Breast epithelium (tissue), 4 donors: ENCODE measurements around the gene MARK3. TPM values are rescaled to one million over a fixed set of nuclear protein-coding genes. Genes with fewer than 3 reads are reported as not detected.

Experiments
- DNase-seq, 2 donors: peaks; one replicate each; pipeline ENCODE4 v3.0.0-alpha.2; 2019; ENCODE audit warnings: low spot score in 2 of 2
- H3K27ac ChIP-seq, 2 donors: fragments of 200-600 bp; sonication (generic) in 1 of 2; one replicate each; pipeline ENCODE4 v1.5.1; 2016 to 2019; ENCODE audit warnings: mild to moderate bottlenecking in 1 of 2
- H3K27me3 ChIP-seq, 2 donors: fragments of 200-600 bp; sonication (generic) in 1 of 2; one replicate each; pipeline versions ENCODE4 v1.5.1 to v1.6.0; 2017 to 2019; ENCODE audit warnings: control low read depth in 1 of 2, mild to moderate bottlenecking in 1 of 2
- H3K36me3 ChIP-seq: fragments of 200-600 bp; one replicate; pipeline ENCODE4 v1.5.1; 2019
- H3K4me1 ChIP-seq, 2 donors: fragments of 200-600 bp; sonication (generic); one replicate each; pipeline ENCODE4 v1.5.1; 2016 to 2019; ENCODE audit warnings: control low read depth in 1 of 2
- H3K4me3 ChIP-seq, 3 donors: fragments of 200-600 bp; sonication (generic); 1 replicate in 2 of 3; 2 replicates in 1 of 3; pipeline ENCODE4 v1.5.1; 2016 to 2019; ENCODE audit warnings: mild to moderate bottlenecking in 3 of 3, moderate library complexity in 2 of 3
- H3K9me3 ChIP-seq, 2 donors: fragments of 200-600 bp; sonication (generic) in 1 of 2; one replicate each; pipeline ENCODE4 v1.5.1; 2016 to 2019; ENCODE audit warnings: control low read depth in 1 of 2
- CTCF ChIP-seq, 3 donors: fragments of 450-650 bp; IDR thresholded peaks; one replicate each; pipeline ENCODE4 v1.5.1; 2016 to 2017; ENCODE audit warnings: antibody characterized with exemption in 3 of 3, mild to moderate bottlenecking in 3 of 3, moderate library complexity in 3 of 3
- POLR2A ChIP-seq: fragments of 450-650 bp; IDR thresholded peaks from one replicate; pipeline ENCODE4 v1.6.1; 2016; ENCODE audit warnings: antibody characterized with exemption, mild to moderate bottlenecking, moderate library complexity
- POLR2AphosphoS5 ChIP-seq, 3 donors: sonication (generic); formaldehyde crosslinking; IDR thresholded peaks; one replicate each; pipeline ENCODE4 v1.6.1; 2017; ENCODE audit warnings: antibody characterized with exemption in 3 of 3
- intact Hi-C: fragments of 100-400 bp; cut with DNase I; formaldehyde crosslinking; loops from one replicate; pipeline ENCODE4 v1.15.1; 2023; ENCODE audit warnings: low total_unique reads
- total RNA-seq, 3 donors: library from RNA; depleted of rRNA; stranded (reverse); fragments of >200 nt; gene quantifications; one replicate each; pipeline ENCODE4 v1.1.0, GENCODE V29; 2016

MARK3 gene
- total RNA-seq, 3 donors from 2014 or later = 70.2 to 107 (median 87.5) TPM

- peaks cover 43 to 56% of the 10 kb centered on the region in 2 donors for H3K4me1 ChIP-seq
- no peaks in the 10 kb centered on the region for H3K27me3 ChIP-seq
- TF ChIP-seq POLR2A (no peak), CTCF (IDR thresholded peaks at IDR 0.05) (peak; percentile 69 to 93 (median 92)), POLR2AphosphoS5 (IDR thresholded peaks at IDR 0.05) (peak in 2 of 3 donors; percentile 20 to 54)
- no peaks in the 10 kb centered on the region for H3K9me3 ChIP-seq
- intact Hi-C loops = no loop called here
- no peak overlapping the region for H3K4me3 ChIP-seq
- H3K36me3 ChIP-seq = no peaks in the 10 kb centered on the region
- H3K27ac ChIP-seq = no peak overlapping the region
- peak in 1 of 2 donors; percentile 78 for DNase-seq
Measured at GRCh38 chr14:103546652-103547454, 161.6 kb downstream of the MARK3 start.

- Histone ChIP-seq H3K4me3 (no peak overlapping the region), H3K4me1 (peaks cover 42 to 55% of the 10 kb centered on the region in 2 donors), H3K36me3 (no peaks in the 10 kb centered on the region), H3K9me3 (no peaks in the 10 kb centered on the region), H3K27ac (no peak overlapping the region), H3K27me3 (no peaks in the 10 kb centered on the region)
- TF ChIP-seq POLR2AphosphoS5 (IDR thresholded peaks at IDR 0.05) (no peak), POLR2A (no peak), CTCF (IDR thresholded peaks at IDR 0.05) (no peak)
- DNase-seq = no peak
- intact Hi-C loops = no loop called here
Measured at GRCh38 chr14:103547455-103547940, 162.3 kb downstream of the MARK3 start.

- no peaks in the 10 kb centered on the region for H3K9me3 ChIP-seq
- no peak overlapping the region for H3K27ac ChIP-seq
- no peak overlapping the region for H3K4me3 ChIP-seq
- DNase-seq = no peak
- H3K27me3 ChIP-seq = no peaks in the 10 kb centered on the region
- peaks cover 37 to 50% of the 10 kb centered on the region in 2 donors for H3K4me1 ChIP-seq
- intact Hi-C loops = no loop called here
- TF ChIP-seq CTCF (IDR thresholded peaks at IDR 0.05) (no peak), POLR2AphosphoS5 (IDR thresholded peaks at IDR 0.05) (no peak), POLR2A (no peak)
- no peaks in the 10 kb centered on the region for H3K36me3 ChIP-seq
Measured at GRCh38 chr14:103547941-103548462, 162.8 kb downstream of the MARK3 start.

- H3K4me3 ChIP-seq = no peak overlapping the region
Measured at GRCh38 chr14:103548463-103549351, 163.5 kb downstream of the MARK3 start.

More at GRCh38 chr14:103548463-103549351, 163.5 kb downstream of the MARK3 start:
- Histone ChIP-seq H3K9me3 (no peaks in the 10 kb centered on the region), H3K36me3 (no peaks in the 10 kb centered on the region), H3K27me3 (no peaks in the 10 kb centered on the region), H3K4me1 (peaks cover 30 to 45% of the 10 kb centered on the region in 2 donors), H3K27ac (peak overlapping the region; percentile 97 to 98)
- no peak for DNase-seq
- intact Hi-C loops = no loop called here
- TF ChIP-seq CTCF (IDR thresholded peaks at IDR 0.05) (no peak), POLR2AphosphoS5 (IDR thresholded peaks at IDR 0.05) (no peak), POLR2A (no peak)
